ENCODE results near the gene BPGM.
"Not testable (repeated sequence)": the region's sequence is repeated elsewhere in the genome, so short reads cannot be mapped to it uniquely, and the experiment has no call there.

BPGM gene

GRCh38 chr7:134629445-134629844 lies 17.2 kb upstream of the BPGM start:
- H3K4me3 ChIP-seq (ENCODE audit: low read length) = no peak overlapping the region
- DNase-seq (ENCODE audit: low read depth, low spot score) = no peak

DNA sequence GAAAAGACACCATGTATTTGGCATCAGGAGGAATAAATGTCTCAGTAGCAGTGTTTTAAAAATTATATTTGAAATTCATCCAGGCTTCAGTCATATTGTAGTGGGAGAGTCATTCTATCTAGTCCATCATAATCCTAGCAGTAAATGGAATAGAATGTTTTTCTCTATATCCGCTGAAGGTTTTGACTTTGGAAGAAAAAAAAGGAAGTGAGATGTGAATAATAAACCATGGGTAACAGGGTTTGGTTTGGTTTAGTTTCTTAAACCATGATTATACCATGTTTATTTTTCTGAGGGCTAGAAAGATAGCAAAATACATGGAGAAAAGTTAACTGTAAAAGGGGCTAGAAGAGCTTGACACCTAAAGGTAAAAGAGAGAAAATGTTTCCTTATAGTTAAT lies 16.4 kb upstream of the BPGM start:
- no peak overlapping the region for H3K4me3 ChIP-seq (ENCODE audit: low read length)
- no peak for DNase-seq (ENCODE audit: low read depth, low spot score)

DNA sequence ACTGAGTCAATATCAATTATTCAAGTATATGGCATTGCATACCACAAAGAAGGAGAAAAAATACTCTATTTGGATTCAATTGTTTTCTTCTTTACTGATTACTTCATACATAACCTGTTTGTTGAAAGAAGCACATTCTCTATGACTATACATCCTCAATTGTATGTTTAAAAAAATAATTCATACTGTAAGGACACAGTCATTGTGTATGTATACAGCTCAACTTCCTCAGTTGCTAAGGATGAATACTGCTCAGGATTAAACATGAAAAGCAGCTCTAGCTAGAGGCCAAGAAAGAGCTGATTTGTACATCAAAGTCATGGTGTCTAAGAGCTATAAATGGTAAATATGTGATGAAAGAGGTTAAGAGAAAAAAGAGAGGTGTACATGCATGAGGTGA lies 15.8 kb upstream of the BPGM start:
- DNase-seq (ENCODE audit: low read depth, low spot score) = no peak
- no peak overlapping the region for H3K4me3 ChIP-seq (ENCODE audit: low read length)

GRCh38 chr7:134632052-134632451 lies 14.6 kb upstream of the BPGM start:
- no peak for DNase-seq (ENCODE audit: low read depth, low spot score)
- no peak overlapping the region for H3K4me3 ChIP-seq (ENCODE audit: low read length)

- no peak for DNase-seq (ENCODE audit: low read depth, low spot score)
- H3K4me3 ChIP-seq (ENCODE audit: low read length) = no peak overlapping the region
Measured at GRCh38 chr7:134632937-134633540, 13.6 kb upstream of the BPGM start.

GRCh38 chr7:134636008-134636449 lies 10.6 kb upstream of the BPGM start:
- no peak for DNase-seq (ENCODE audit: low read depth, low spot score)
- no peak overlapping the region for H3K4me3 ChIP-seq (ENCODE audit: low read length)

- H3K4me3 ChIP-seq (ENCODE audit: low read length) = no peak overlapping the region
- DNase-seq (ENCODE audit: low read depth, low spot score) = no peak
Measured at GRCh38 chr7:134637441-134637840, 9.2 kb upstream of the BPGM start.

GRCh38 chr7:134637934-134638719 lies 8.5 kb upstream of the BPGM start:
- no peak for DNase-seq (ENCODE audit: low read depth, low spot score)
- no peak overlapping the region for H3K4me3 ChIP-seq (ENCODE audit: low read length)

DNA sequence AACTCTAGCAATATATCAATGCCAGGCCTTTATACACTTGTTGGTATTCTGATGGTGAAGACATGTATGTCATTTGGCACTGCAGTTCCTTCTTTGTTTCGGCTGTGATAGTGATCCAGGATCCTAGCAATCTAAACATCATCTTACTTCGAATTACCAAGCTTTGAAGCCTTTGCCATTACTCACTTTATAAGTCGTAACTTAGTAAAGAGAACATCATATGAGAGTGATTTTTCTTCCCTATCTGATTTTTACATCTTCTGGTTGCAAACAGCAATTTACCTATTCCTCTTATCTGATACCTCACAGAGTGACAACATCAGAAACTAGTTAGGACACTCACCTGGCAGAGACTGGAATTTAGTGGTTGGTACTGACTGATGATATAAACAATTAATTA lies 7.6 kb upstream of the BPGM start:
- H3K4me3 ChIP-seq (ENCODE audit: low read length) = no peak overlapping the region
- no peak for DNase-seq (ENCODE audit: low read depth, low spot score)

- H3K4me3 ChIP-seq (ENCODE audit: low read length) = no peak overlapping the region
- DNase-seq (ENCODE audit: low read depth, low spot score) = no peak
Measured at GRCh38 chr7:134639683-134640279, 6.9 kb upstream of the BPGM start.

DNA sequence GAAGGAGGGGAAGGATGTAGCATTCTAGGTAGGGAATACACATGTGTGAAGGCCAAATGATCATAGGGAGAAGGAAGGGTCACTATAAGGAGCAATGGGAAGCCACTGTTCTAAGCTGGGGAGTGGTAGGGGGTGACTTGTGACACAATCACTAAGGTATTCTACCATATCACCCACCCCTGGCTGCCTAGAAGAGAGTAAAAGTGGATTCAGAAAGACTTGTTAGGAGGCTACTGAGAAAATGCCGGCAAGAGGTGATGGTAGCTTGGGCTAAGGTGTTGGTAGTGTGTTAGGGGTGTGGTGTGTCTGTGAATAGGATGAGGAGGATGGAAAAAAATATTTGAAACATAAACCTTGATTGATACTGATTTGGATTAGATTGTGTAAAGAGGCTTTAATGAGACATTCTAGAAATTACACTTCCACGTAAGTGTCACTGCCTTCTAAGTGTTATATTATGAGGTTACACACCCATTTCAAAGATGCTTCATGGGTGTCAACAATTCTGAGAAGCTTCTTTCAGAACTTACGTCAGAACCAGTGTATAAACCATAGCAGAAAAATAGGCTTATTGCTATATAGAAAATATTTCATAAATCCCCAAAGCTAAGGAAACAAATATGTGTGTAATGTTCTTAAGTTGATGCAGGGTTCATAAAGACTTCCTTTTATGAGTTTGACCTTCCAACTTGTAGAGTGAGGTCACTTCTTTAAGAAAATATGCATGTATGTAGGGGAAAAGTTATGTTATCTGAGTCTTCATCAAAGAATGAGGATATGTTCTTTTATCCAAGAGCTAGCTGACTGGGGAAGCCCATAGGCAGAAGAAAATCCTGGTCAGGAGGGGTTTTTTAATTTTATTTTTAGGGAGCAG lies 5.6 kb upstream of the BPGM start:
- no peak for DNase-seq (ENCODE audit: low read depth, low spot score)
- H3K4me3 ChIP-seq (ENCODE audit: low read length) = no peak overlapping the region

- H3K4me3 ChIP-seq (ENCODE audit: low read length); DNase-seq (ENCODE audit: low read depth, low spot score): not testable (repeated sequence)
Measured at GRCh38 chr7:134641981-134642380, 4.7 kb upstream of the BPGM start.

- no peak for DNase-seq (ENCODE audit: low read depth, low spot score)
- no peak overlapping the region for H3K4me3 ChIP-seq (ENCODE audit: low read length)
Measured at GRCh38 chr7:134643131-134643530, 3.5 kb upstream of the BPGM start.

GRCh38 chr7:134645478-134645877 lies 1.2 kb upstream of the BPGM start:
- no peak for DNase-seq (ENCODE audit: low read depth, low spot score)
- peak overlapping the region; percentile 73 for H3K4me3 ChIP-seq (ENCODE audit: low read length)

- DNase-seq (ENCODE audit: low read depth, low spot score) = no peak
- H3K4me3 ChIP-seq (ENCODE audit: low read length) = peak overlapping the region; percentile 73
Measured at GRCh38 chr7:134645935-134646334, 718 bp upstream of the BPGM start.

GRCh38 chr7:134648456-134648855 lies 1.8 kb downstream of the BPGM start:
- no peak for DNase-seq (ENCODE audit: low read depth, low spot score)
- no peak overlapping the region for H3K4me3 ChIP-seq (ENCODE audit: low read length)

GRCh38 chr7:134649226-134649775 lies 2.6 kb downstream of the BPGM start:
- no peak for DNase-seq (ENCODE audit: low read depth, low spot score)

DNA sequence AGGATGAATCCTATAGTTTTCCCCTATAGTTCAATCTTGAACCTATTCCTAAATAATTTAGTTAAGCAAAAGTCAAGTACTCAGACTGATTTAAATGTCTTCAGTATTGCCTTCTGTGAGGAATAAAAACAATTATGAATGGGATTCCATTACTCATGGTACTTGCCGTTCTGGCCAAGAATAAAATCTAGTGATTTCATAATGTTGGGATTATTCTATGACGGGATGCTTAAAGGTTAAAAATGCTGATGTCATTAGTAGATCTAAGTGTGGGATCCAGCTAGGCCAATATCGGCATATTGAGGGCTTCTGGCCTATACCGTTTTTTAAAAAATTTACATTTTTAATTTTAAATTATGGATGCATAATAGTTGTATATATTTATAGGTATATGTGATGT lies 5.3 kb downstream of the BPGM start:
- no peak for DNase-seq (ENCODE audit: low read depth, low spot score)
- no peak overlapping the region for H3K4me3 ChIP-seq (ENCODE audit: low read length)

More at GRCh38 chr7:134649226-134649775, 2.6 kb downstream of the BPGM start:
- H3K4me3 ChIP-seq (ENCODE audit: low read length) = no peak overlapping the region

DNA sequence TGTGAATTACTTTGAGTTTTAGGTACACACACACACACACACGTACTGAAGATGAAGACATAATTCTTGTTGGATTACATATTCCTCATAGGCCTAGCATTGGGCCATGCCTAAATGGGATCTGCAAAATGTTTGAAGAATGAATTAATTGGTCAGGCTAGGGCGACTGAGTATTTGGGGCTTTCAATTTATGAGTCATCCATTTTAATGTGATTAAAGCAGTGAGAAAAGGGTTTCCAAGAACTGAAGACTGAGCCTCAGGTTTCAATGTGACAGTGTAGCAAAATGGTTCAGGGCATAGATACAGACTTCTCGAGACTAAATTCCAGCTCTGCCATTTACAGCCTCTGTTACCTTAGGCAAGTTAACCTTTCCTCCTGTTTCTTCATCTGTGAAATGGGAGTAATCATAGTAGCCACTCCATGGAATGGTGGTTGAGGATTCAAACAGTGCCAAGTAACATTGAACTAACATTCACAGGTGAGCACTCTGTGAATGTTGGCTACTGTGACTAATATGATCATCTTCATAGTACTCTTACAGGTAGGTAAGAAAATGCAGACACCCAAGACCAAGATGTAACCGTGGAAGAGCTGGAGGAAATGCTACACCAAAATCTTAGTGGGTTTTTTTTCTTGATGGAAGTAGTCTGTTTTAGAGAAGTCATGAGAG lies 7.6 kb downstream of the BPGM start:
- H3K4me3 ChIP-seq (ENCODE audit: low read length) = no peak overlapping the region
- no peak for DNase-seq (ENCODE audit: low read depth, low spot score)
